Tongue (tissue), 2 donors: ENCODE results near the gene CARS1. TPM values are rescaled to one million over a fixed set of nuclear protein-coding genes. Genes with fewer than 3 reads are reported as not detected.
"Not testable (repeated sequence)": the region's sequence is repeated elsewhere in the genome, so short reads cannot be mapped to it uniquely, and the experiment has no call there.

Source experiments
- DNase-seq: peaks from one replicate; pipeline ENCODE4 v3.0.0-alpha.2; 2015
- total RNA-seq: library from RNA; depleted of rRNA; stranded (reverse); fragments of >200 nt; gene quantifications from one replicate; pipeline ENCODE4 v1.2.3, GENCODE V29; 2014

The CARS1 gene
- total RNA-seq, 1 donor from 2014 or later, result 33.7 TPM

DNA sequence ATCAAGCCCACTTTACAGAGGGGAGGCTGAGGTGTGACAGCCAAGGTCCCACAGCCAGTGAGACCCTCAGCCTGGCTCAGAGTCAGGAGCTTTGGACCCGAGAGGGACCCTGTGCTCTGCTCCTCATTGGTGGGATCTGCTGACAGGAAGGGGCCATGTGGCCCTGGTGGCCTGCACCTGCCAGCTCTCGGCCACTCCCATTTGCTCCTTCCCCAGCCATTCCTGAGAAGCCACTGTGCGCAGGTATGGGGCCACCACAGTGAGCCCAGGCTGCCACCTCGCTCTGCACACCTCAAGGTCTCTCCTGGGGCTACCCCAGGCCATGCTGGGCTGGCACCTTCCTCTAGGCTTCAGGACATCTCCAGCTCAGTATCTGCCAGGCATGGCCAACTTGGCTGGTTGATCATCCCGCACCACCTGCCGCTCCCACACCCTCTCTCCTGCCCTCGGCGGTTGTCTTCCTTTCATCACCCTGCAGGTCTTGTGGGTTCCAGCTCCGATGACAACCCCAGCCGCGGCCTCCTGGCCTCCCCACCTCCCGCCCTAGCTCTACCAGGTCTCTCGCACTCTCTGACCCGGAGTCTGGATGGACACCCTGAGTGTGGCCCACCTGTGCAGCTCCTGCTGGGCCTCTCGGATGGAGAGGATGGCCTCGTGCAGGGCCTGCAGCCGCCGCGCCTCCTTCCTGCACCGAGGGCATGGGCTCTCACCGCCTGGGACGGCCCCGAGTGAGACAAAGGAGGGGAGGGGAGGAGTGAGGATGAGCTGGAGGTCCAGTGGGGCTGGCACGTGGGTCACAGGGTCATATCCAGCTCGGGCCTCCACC, 32.2 kb upstream of the CARS1 start:
- no peak for DNase-seq

GRCh38 chr11:3088806-3089205, 31.6 kb upstream of the CARS1 start:
- DNase-seq, result no peak

DNA sequence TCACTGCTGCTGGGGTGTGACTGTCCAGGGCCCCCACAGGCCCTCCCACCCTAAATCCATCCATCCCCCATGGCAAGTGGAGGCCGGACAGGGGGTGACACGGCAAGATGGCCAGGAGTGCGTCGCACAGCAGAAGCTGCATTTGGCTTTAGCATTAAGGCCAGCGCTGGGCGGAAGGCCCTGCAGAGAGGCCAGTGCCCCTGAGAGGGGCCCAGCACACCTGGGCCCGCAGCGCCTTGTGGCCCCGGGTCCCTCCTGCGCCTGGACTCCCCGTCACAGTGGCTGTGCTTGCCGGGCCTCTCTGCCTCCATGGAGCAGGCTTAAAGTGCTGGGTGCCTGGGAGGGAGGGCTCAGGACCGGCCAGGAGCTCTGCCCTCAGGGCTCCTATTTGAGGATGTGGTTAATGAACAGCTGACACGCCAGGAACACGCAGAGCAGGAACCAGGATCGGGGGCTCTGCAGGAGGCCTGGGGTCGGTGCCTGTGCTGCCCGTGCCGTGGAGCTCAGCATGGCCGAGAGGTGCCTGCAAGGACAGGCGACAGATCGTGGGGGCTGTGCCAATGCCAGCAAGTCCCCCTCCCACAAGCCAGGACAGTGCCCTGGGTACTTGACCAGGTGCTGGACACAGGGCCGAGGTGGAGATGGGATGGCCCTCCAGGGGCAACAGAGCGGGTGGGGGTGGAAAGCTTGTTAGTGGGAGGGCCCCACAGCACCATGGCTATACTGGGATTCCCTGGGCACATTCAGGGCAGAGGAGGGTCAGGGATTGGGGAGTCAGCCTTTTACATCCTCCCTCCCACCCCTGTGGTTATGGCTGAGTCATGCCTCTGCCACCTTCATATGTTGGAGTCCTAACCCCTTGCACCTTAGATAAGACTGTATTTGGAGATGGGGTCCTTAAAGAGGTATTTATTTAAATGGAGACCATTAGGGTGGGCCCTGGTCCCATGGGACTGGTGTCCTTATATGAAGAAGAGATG, 30.9 kb upstream of the CARS1 start:
- no peak for DNase-seq

DNA sequence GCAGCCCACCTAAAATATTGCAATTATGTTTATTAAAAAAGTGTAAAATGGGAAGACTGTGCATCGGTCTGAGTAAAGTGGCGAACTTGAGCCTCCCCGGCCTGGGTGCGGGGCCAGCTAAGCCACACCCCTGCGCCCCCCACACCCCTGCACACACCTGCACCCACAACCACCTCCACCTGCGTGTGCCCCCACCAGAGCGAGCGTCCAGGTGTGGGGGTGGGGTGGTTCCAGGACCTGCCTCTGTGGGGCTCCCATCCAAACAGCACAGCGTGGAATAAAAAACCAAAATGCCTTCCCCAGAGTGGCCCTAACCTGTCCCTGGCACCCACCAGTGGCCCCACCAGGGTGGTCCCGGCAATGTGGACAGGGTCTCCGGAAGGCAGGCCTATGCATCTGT, 30.1 kb upstream of the CARS1 start:
- no peak for DNase-seq

DNA sequence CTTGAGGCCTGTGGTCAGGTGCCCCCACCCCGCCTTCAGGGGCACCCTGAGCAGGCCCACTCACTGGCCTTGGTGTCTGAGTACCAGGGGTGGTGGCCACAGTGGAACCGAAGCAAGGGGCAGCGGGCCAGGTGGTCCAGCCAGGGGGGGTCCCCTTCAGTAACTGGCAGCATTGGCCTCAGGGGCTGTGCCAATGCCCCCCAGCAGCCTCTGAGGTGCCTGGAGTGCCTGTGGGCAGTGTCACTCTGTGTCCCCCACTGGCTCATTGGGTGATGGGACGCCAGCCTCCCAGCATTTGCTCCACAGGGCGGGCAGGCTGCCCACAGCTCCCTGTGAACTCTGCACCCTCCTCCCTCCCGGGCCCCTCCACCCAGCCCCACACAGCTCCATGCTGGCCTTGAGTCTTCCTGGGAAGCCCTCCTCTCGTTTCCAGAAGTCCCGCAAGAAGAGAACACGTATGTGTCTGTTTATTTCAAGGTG, 29.5 kb upstream of the CARS1 start:
- DNase-seq, result no peak

- DNase-seq, result no peak
Observed at GRCh38 chr11:3086114-3086513, 28.9 kb upstream of the CARS1 start.

DNA sequence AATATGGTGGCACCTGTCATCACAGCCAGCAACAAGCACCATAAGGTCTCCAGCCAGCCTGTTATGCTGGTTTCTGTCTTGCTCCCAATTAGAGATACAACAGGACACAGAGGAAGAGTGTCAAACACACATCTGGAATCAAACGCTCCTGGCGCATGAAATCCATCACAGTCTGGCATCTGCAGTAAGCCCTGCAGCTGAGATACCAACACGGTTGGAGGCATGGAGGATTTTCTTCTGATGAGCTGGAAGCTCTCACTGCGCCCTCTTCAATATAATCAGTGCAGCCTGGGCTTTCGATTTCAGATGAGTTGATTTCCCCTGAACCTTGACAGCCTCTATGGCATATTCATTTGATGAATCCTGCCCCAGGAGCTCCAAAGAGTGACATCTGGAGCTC, 27.8 kb upstream of the CARS1 start:
- no peak for DNase-seq

DNA sequence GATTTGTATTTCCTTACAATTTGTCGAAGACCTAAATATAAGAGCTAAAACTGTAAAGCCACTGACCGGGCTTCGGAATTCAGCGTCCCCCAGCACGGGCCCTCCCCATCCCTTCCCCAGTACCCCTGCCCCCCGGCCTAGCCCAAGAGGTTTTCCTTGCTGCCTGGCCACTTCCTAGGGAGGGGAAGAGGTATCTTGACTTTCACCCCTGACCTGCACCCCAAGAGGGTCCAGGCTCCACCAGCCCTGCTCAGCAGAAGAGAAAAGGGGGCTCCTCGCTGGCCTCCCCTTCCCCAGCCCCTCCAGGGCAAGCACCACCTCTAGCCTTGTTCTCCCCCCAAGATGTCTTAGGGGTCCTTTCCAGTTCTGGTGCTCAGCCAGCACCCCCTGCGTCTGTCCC, 26.1 kb upstream of the CARS1 start:
- DNase-seq, result no peak

DNA sequence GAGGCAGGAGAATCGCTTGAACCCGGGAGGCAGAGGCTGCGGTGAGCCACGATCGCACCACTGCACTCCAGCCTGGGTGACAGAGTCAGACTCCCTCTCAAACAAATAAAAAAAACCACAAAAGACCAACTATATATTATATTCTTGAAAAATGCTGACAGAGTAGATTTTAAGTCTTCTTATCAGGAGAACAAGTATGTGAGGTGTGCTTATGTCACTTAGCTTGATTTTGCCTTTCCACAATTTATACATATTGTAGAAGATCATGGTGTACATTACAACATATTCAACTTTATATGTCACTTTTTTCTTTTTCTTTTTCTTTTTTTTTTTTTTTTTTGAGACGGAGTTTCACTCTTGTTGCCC, 24.1 kb upstream of the CARS1 start:
- no peak for DNase-seq

- DNase-seq, result no peak
Observed at GRCh38 chr11:3080733-3081385, 23.6 kb upstream of the CARS1 start.

- no peak for DNase-seq
Observed at GRCh38 chr11:3080104-3080503, 22.9 kb upstream of the CARS1 start.

- no peak for DNase-seq
Observed at GRCh38 chr11:3077846-3078440, 20.7 kb upstream of the CARS1 start.

GRCh38 chr11:3077189-3077836, 20.1 kb upstream of the CARS1 start:
- DNase-seq, result no peak

- DNase-seq, result no peak
Observed at GRCh38 chr11:3074912-3075589, 17.8 kb upstream of the CARS1 start.

DNA sequence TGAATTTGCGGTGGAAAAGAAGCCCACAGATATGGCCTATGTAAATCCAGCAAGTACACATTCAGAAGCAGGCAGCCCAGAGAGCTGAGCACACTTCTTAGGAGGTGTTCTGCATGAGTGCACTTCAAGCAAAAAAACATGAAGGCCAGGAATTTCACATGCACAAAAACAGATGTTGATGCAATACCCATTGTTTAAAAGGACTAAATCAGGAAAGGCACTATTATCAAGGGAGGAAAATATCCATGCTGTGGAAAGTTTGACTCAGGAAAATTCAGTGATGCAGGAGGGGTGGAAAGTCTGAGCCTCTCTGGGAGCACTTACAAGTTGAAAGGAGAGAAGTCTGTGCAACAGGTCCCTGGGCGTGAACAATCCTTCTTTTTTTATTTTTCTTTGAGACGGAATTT, 15.8 kb upstream of the CARS1 start:
- DNase-seq, result peak; percentile 76

- DNase-seq, result no peak
Observed at GRCh38 chr11:3069425-3069824, 12.2 kb upstream of the CARS1 start.

DNA sequence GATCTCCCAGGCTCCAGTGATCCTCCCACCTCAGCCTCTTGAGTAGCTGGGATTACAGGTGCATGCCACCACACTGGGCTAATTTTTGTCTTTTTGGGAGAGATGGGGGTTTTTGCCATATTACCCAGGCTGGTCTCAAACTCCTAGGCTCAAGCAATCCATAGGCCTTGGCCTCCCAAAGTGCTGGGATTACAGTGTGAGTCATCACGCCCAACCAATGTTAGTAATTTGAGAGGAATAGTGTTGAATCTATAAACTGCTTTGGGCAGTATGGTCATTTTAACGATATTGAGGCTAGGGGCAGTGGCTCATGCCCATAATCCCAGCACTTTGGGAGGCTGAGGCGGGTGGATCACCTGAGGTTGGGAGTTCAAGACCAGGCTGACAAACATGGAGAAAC, 9.1 kb upstream of the CARS1 start:
- not testable (repeated sequence) for DNase-seq

- not testable (repeated sequence) for DNase-seq
Observed at GRCh38 chr11:3064709-3065108, 7.5 kb upstream of the CARS1 start.

- DNase-seq, result not testable (repeated sequence)
Observed at GRCh38 chr11:3063876-3064275, 6.7 kb upstream of the CARS1 start.

DNA sequence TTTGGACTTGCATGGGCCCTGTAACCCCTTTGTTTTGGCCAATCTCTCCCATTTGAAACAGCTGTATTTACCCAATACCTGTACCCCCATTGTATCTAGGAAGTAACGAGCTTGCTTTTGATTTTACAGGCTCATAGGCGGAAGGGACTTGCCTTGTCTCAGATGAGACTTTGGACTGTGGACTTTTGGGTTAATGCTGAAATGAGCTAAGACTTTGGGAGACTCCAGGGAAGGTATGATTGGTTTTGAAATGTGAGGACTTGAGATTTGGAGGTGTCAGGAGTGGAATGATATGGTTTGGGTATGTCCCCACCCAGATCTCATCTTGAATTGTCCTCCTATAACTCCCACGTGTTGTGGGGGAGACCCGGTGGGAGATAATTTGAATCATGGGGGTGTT, 6.2 kb upstream of the CARS1 start:
- DNase-seq, result not testable (repeated sequence)

DNA sequence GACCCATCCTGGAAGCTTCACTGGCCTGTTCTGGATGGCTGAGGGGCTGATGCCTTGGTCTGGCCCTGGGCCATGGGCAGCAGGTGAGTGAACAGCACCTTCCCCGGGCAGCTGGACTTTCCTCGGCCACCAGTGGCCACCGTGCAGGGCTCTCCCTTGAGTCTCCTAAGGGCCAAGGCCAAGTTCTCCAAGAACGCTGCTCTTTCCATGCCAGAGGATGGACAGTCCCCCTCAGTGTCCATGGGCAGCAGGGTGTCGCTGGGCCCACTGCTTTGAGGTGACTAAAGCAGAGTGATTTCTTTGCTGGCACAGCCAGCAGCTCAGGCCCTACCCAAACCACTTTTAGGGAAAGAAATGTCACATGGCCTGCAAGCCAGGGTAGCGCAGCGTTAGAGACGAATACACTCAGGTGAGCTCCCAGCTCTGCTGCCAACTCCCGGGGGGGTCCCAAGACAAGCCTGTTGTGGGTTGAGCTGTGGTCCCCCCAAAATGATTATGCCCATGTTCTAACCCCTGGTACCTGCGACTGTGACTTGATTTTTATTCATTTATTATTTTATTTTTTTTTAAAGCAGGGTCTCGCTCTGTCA, 3.3 kb upstream of the CARS1 start:
- no peak for DNase-seq
